ENCODE results near the gene ARHGAP15. TPM values are rescaled to one million over a fixed set of nuclear protein-coding genes. Genes with fewer than 3 reads are reported as not detected.
A peak's percentile ranks its signal among the peaks of the same experiment; 100 is the strongest.

Gene ARHGAP15
- total and polyA plus RNA-seq, 5 donors from 2014 or later = 242 to 285 (median 260) TPM

DNA sequence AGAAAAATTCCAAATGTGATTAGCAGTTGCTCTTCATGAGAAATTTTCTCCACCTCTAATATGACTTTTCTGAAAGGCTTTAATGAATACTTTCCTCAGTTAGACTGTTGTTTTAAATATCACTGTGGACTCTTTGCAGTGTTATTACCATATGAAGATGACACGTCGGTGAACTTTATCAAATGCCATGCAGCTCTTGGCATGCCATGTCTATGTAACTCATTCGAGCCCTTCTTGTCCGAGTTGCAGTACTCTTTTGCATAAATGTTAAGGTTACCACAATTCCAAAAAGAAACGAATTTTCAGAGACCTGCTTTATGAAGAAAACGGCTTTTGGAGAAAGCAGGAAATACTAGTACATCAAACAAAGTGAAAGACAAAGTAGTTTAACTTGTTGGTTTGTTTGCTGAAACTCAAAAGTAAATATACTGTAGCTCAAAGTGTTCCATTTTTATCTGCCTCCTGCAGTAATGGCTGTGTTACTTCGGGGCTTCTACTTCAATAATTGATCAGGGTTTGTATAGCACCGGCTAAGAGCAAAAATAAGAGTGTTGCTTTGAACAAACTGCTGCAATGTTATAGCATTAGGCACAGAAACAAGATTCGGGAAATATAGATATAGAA lies 204.1 kb downstream of the ARHGAP15 start:
- peaks cover 8% of the 10 kb centered on the region for H3K36me3 ChIP-seq (ENCODE audit: control insufficient read depth, insufficient read depth, low read length)
- no peak overlapping the region for H3K4me3 ChIP-seq (ENCODE audit: low read depth, low read length)
- peaks cover 6% of the 10 kb centered on the region for H3K36me3 Mint-ChIP-seq
- ATAC-seq (ENCODE audit: low read depth in 2 of 2) = no peak
- H3K9me3 Mint-ChIP-seq = no peaks in the 10 kb centered on the region
- H3K4me1 ChIP-seq (ENCODE audit: control insufficient read depth, insufficient read depth, low read length, poor library complexity, severe bottlenecking) = no peaks in the 10 kb centered on the region
- H3K27ac ChIP-seq (ENCODE audit: insufficient read depth, low read length, poor library complexity, severe bottlenecking) = no peak overlapping the region
- no peaks in the 10 kb centered on the region for H3K27me3 ChIP-seq (ENCODE audit: control insufficient read depth, insufficient read depth, low read length)
- DNase-seq = no peak
- H3K4me3 Mint-ChIP-seq = no peak overlapping the region
- H3K27ac Mint-ChIP-seq = no peak overlapping the region
- H3K9me3 ChIP-seq (ENCODE audit: control insufficient read depth in 2 of 2, low read length in 2 of 2) = no peaks in the 10 kb centered on the region
- H3K4me1 Mint-ChIP-seq = peaks cover 19 to 71% (median 49%) of the 10 kb centered on the region in 4 donors
- H3K27me3 Mint-ChIP-seq = no peaks in the 10 kb centered on the region

- peaks cover 19 to 71% (median 51%) of the 10 kb centered on the region in 4 donors for H3K4me1 Mint-ChIP-seq
- no peak overlapping the region for H3K4me3 Mint-ChIP-seq
- no peaks in the 10 kb centered on the region for H3K27me3 Mint-ChIP-seq
Measured at GRCh38 chr2:143333847-143334246, 204.6 kb downstream of the ARHGAP15 start.

GRCh38 chr2:143334837-143335236 lies 205.6 kb downstream of the ARHGAP15 start:
- H3K4me3 Mint-ChIP-seq = no peak overlapping the region
- peaks cover 11% of the 10 kb centered on the region for H3K36me3 Mint-ChIP-seq
- DNase-seq (no peak), ATAC-seq (ENCODE audit: low read depth in 2 of 2) (no peak)
- Histone ChIP-seq H3K9me3 (ENCODE audit: control insufficient read depth in 2 of 2, low read length in 2 of 2) (no peaks in the 10 kb centered on the region), H3K4me3 (ENCODE audit: low read depth, low read length) (no peak overlapping the region), H3K27me3 (ENCODE audit: control insufficient read depth, insufficient read depth, low read length) (no peaks in the 10 kb centered on the region), H3K36me3 (ENCODE audit: control insufficient read depth, insufficient read depth, low read length) (peaks cover 5% of the 10 kb centered on the region), H3K4me1 (ENCODE audit: control insufficient read depth, insufficient read depth, low read length, poor library complexity, severe bottlenecking) (no peaks in the 10 kb centered on the region), H3K27ac (ENCODE audit: insufficient read depth, low read length, poor library complexity, severe bottlenecking) (no peak overlapping the region)
- H3K27ac Mint-ChIP-seq = peak overlapping the region in 1 of 3 donors; percentile 16
- no peaks in the 10 kb centered on the region for H3K27me3 Mint-ChIP-seq
- H3K9me3 Mint-ChIP-seq = no peaks in the 10 kb centered on the region
- H3K4me1 Mint-ChIP-seq = peaks cover 23 to 73% (median 52%) of the 10 kb centered on the region in 4 donors

More at GRCh38 chr2:143333847-143334246, 204.6 kb downstream of the ARHGAP15 start:
- peaks cover 8% of the 10 kb centered on the region for H3K36me3 ChIP-seq (ENCODE audit: control insufficient read depth, insufficient read depth, low read length)
- no peaks in the 10 kb centered on the region for H3K27me3 ChIP-seq (ENCODE audit: control insufficient read depth, insufficient read depth, low read length)
- H3K9me3 ChIP-seq (ENCODE audit: control insufficient read depth in 2 of 2, low read length in 2 of 2) = no peaks in the 10 kb centered on the region
- H3K27ac Mint-ChIP-seq = no peak overlapping the region
- H3K36me3 Mint-ChIP-seq = peaks cover 7% of the 10 kb centered on the region
- no peaks in the 10 kb centered on the region for H3K9me3 Mint-ChIP-seq
- H3K27ac ChIP-seq (ENCODE audit: insufficient read depth, low read length, poor library complexity, severe bottlenecking) = no peak overlapping the region
- ATAC-seq (ENCODE audit: low read depth in 2 of 2) (no peak), DNase-seq (no peak)
- no peak overlapping the region for H3K4me3 ChIP-seq (ENCODE audit: low read depth, low read length)
- no peaks in the 10 kb centered on the region for H3K4me1 ChIP-seq (ENCODE audit: control insufficient read depth, insufficient read depth, low read length, poor library complexity, severe bottlenecking)

- H3K27ac Mint-ChIP-seq = peak overlapping the region in 2 of 3 donors; percentile 12 to 80
- Histone ChIP-seq H3K4me1 (ENCODE audit: control insufficient read depth, insufficient read depth, low read length, poor library complexity, severe bottlenecking) (no peaks in the 10 kb centered on the region), H3K27ac (ENCODE audit: insufficient read depth, low read length, poor library complexity, severe bottlenecking) (no peak overlapping the region), H3K9me3 (ENCODE audit: control insufficient read depth in 2 of 2, low read length in 2 of 2) (no peaks in the 10 kb centered on the region), H3K27me3 (ENCODE audit: control insufficient read depth, insufficient read depth, low read length) (no peaks in the 10 kb centered on the region), H3K36me3 (ENCODE audit: control insufficient read depth, insufficient read depth, low read length) (peaks cover 2% of the 10 kb centered on the region), H3K4me3 (ENCODE audit: low read depth, low read length) (no peak overlapping the region)
- H3K4me1 Mint-ChIP-seq = peaks cover 23 to 71% (median 55%) of the 10 kb centered on the region in 4 donors
- DNase-seq = no peak
- H3K36me3 Mint-ChIP-seq = peaks cover 19% of the 10 kb centered on the region
- H3K9me3 Mint-ChIP-seq = no peaks in the 10 kb centered on the region
- peak overlapping the region in 1 of 4 donors; percentile 19 for H3K4me3 Mint-ChIP-seq
- no peaks in the 10 kb centered on the region for H3K27me3 Mint-ChIP-seq
- no peak for ATAC-seq (ENCODE audit: low read depth in 2 of 2)
Measured at GRCh38 chr2:143336719-143337210, 207.5 kb downstream of the ARHGAP15 start.

GRCh38 chr2:143341478-143341877 lies 212.3 kb downstream of the ARHGAP15 start:
- Histone ChIP-seq H3K4me1 (ENCODE audit: control insufficient read depth, insufficient read depth, low read length, poor library complexity, severe bottlenecking) (peaks cover 3% of the 10 kb centered on the region), H3K27me3 (ENCODE audit: control insufficient read depth, insufficient read depth, low read length) (no peaks in the 10 kb centered on the region), H3K27ac (ENCODE audit: insufficient read depth, low read length, poor library complexity, severe bottlenecking) (no peak overlapping the region), H3K4me3 (ENCODE audit: low read depth, low read length) (no peak overlapping the region), H3K9me3 (ENCODE audit: control insufficient read depth in 2 of 2, low read length in 2 of 2) (no peaks in the 10 kb centered on the region), H3K36me3 (ENCODE audit: control insufficient read depth, insufficient read depth, low read length) (peaks cover 8% of the 10 kb centered on the region)
- Mint-ChIP-seq H3K27ac (peak overlapping the region in 1 of 3 donors; percentile 45), H3K27me3 (no peaks in the 10 kb centered on the region), H3K9me3 (no peaks in the 10 kb centered on the region), H3K4me1 (peaks cover 29 to 71% (median 59%) of the 10 kb centered on the region in 4 donors), H3K36me3 (peaks cover 32% of the 10 kb centered on the region), H3K4me3 (no peak overlapping the region)
- DNase-seq = no peak
- ATAC-seq (ENCODE audit: low read depth in 2 of 2) = no peak

- ATAC-seq (ENCODE audit: low read depth in 2 of 2) (no peak), DNase-seq (no peak)
- Mint-ChIP-seq H3K27me3 (no peaks in the 10 kb centered on the region), H3K9me3 (no peaks in the 10 kb centered on the region), H3K27ac (no peak overlapping the region), H3K36me3 (peaks cover 38% of the 10 kb centered on the region), H3K4me1 (peaks cover 32 to 58% (median 43%) of the 10 kb centered on the region in 4 donors), H3K4me3 (no peak overlapping the region)
- Histone ChIP-seq H3K36me3 (ENCODE audit: control insufficient read depth, insufficient read depth, low read length) (peaks cover 6% of the 10 kb centered on the region), H3K27me3 (ENCODE audit: control insufficient read depth, insufficient read depth, low read length) (no peaks in the 10 kb centered on the region), H3K27ac (ENCODE audit: insufficient read depth, low read length, poor library complexity, severe bottlenecking) (no peak overlapping the region), H3K4me1 (ENCODE audit: control insufficient read depth, insufficient read depth, low read length, poor library complexity, severe bottlenecking) (peaks cover 3% of the 10 kb centered on the region), H3K9me3 (ENCODE audit: control insufficient read depth in 2 of 2, low read length in 2 of 2) (no peaks in the 10 kb centered on the region), H3K4me3 (ENCODE audit: low read depth, low read length) (no peak overlapping the region)
Measured at GRCh38 chr2:143344780-143345179, 215.6 kb downstream of the ARHGAP15 start.

- Mint-ChIP-seq H3K4me3 (no peak overlapping the region), H3K4me1 (peaks cover 25 to 52% (median 40%) of the 10 kb centered on the region in 4 donors), H3K27me3 (no peaks in the 10 kb centered on the region)
Measured at GRCh38 chr2:143345887-143346787, 216.9 kb downstream of the ARHGAP15 start.

More at GRCh38 chr2:143345887-143346787, 216.9 kb downstream of the ARHGAP15 start:
- Histone ChIP-seq H3K27ac (ENCODE audit: insufficient read depth, low read length, poor library complexity, severe bottlenecking) (no peak overlapping the region), H3K27me3 (ENCODE audit: control insufficient read depth, insufficient read depth, low read length) (no peaks in the 10 kb centered on the region), H3K4me1 (ENCODE audit: control insufficient read depth, insufficient read depth, low read length, poor library complexity, severe bottlenecking) (peaks cover 3% of the 10 kb centered on the region), H3K9me3 (ENCODE audit: control insufficient read depth in 2 of 2, low read length in 2 of 2) (no peaks in the 10 kb centered on the region), H3K36me3 (ENCODE audit: control insufficient read depth, insufficient read depth, low read length) (peaks cover 6% of the 10 kb centered on the region), H3K4me3 (ENCODE audit: low read depth, low read length) (no peak overlapping the region)
- H3K9me3 Mint-ChIP-seq = no peaks in the 10 kb centered on the region
- H3K36me3 Mint-ChIP-seq = peaks cover 31% of the 10 kb centered on the region
- no peak for DNase-seq
- no peak for ATAC-seq (ENCODE audit: low read depth in 2 of 2)
- peak overlapping the region in 1 of 3 donors; percentile 71 for H3K27ac Mint-ChIP-seq

All from CD4-positive, CD25-positive, alpha-beta regulatory T cell (primary cell).